HepG2 (cell line): ENCODE data around the gene TOM1L1. TPM values are rescaled to one million over a fixed set of nuclear protein-coding genes. Genes with fewer than 3 reads are reported as not detected.

Experiments used
- AKAP8 ChIP-seq: sonication (generic); formaldehyde crosslinking; IDR thresholded peaks from 2 replicates; pipeline ENCODE4 v1.5.1; 2020; ENCODE audit warnings: mild to moderate bottlenecking, missing genetic modification reagents
- E2F1 ChIP-seq: sonication (generic); formaldehyde crosslinking; IDR thresholded peaks from 2 replicates; pipeline ENCODE4 v1.5.0; 2020; ENCODE audit warnings: missing genetic modification reagents
- FOXP4 ChIP-seq: sonication (generic); formaldehyde crosslinking; IDR thresholded peaks from 2 replicates; pipeline ENCODE4 v1.4.0; 2020; ENCODE audit warnings: missing genetic modification reagents
- IKZF5 ChIP-seq: IDR thresholded peaks from 2 replicates; pipeline ENCODE4 v1.6.1; 2018; ENCODE audit warnings: missing genetic modification reagents, mild to moderate bottlenecking, missing compliant biosample characterization
- KIAA2018 ChIP-seq: sonication (generic); formaldehyde crosslinking; IDR thresholded peaks from 2 replicates; pipeline ENCODE4 v1.5.0; 2020; ENCODE audit warnings: mild to moderate bottlenecking, missing genetic modification reagents, borderline replicate concordance
- NKX3-1 ChIP-seq: sonication (generic); formaldehyde crosslinking; IDR thresholded peaks from 2 replicates; pipeline ENCODE4 v1.5.0; 2020; ENCODE audit warnings: missing genetic modification reagents
- ONECUT2 ChIP-seq: sonication (generic); formaldehyde crosslinking; IDR thresholded peaks from 2 replicates; pipeline ENCODE4 v1.4.0; 2020; ENCODE audit warnings: missing genetic modification reagents
- SALL2 ChIP-seq: sonication (generic); formaldehyde crosslinking; IDR thresholded peaks from 2 replicates; pipeline ENCODE4 v1.8.1; 2023; ENCODE audit warnings: mild to moderate bottlenecking, missing genetic modification reagents, inconsistent platforms
- TCF7L2 ChIP-seq: IDR thresholded peaks from 2 replicates; pipeline ENCODE4 v1.6.1; 2011; ENCODE audit warnings: mild to moderate bottlenecking, low read depth, low read length, moderate library complexity
- TRIM22 ChIP-seq: fragments of 450-650 bp; IDR thresholded peaks from 2 replicates; pipeline ENCODE4 v1.6.1; 2017
- ZNF124 ChIP-seq: sonication (generic); formaldehyde crosslinking; IDR thresholded peaks from 2 replicates; pipeline ENCODE4 v1.4.0; 2020; ENCODE audit warnings: missing genetic modification reagents
- ZNF3 ChIP-seq: IDR thresholded peaks from 2 replicates; pipeline ENCODE4 v1.7.0; 2017; ENCODE audit warnings: inconsistent platforms
- polyA plus RNA-seq, 8 experiments: library from polyadenylated mRNA; depleted of rRNA in 3 of 8; stranded (reverse) in 7 of 8; unstranded in 1 of 8; fragments of >200 nt; fragmentation: Illumina TruSeq in 4 of 8; extraction: Trizol in 4 of 8; gene quantifications; 2 replicates each; pipeline versions ENCODE4 v1.2.1 to v1.2.3, GENCODE V29; 2011 to 2016; ENCODE audit warnings: low read depth in 4 of 8, missing spikeins in 1 of 8, mixed read lengths in 1 of 8; ENCODE audit not compliant: insufficient read depth in 1 of 8
- total RNA-seq, 5 experiments: library from RNA; depleted of rRNA; stranded (reverse); fragments of >200 nt; fragmentation: Illumina TruSeq; extraction: Trizol; gene quantifications; 2 replicates each; pipeline ENCODE4 v1.2.3, GENCODE V29; 2016; ENCODE audit warnings: low read depth in 1 of 5

Gene TOM1L1
- total and polyA plus RNA-seq, 2 of the 13 experiments (the other 11 are each of a cell fraction or from before 2014, with no cell fraction given): 45.3 to 51.3 TPM

GRCh38 chr17:54968262-54968987 is 67.8 kb downstream of the TOM1L1 start, which contains the start of the genes COX11 and STXBP4 (continued):
- TF ChIP-seq E2F1 (0 out of 2 replicates have a peak, but pooled peaks have one; percentile 56), NKX3-1 (CRISPR knock-in tag) (peak; percentile 89), IKZF5 (CRISPR knock-in tag) (peak; percentile 26; the same call in 1 of the 2 replicates), FOXP4 (CRISPR knock-in tag) (no peak; the same call in 1 of the 2 replicates), ZNF3 (no peak), ONECUT2 (CRISPR knock-in tag) (no peak), SALL2 (CRISPR knock-in tag) (no peak), ZNF124 (CRISPR knock-in tag) (peak; percentile 95), TRIM22 (no peak), AKAP8 (CRISPR knock-in tag) (no peak), KIAA2018 (CRISPR knock-in tag) (peak; percentile 80; the same call in 1 of the 2 replicates), TCF7L2 (no peak)
